Neuronal stem cell (in vitro differentiated cells): ENCODE data around the gene CD164L2.

Source experiments
- DNase-seq: peaks from one replicate; pipeline ENCODE4 v3.0.0-alpha.2; 2013; ENCODE audit warnings: low spot score
- H2AFZ ChIP-seq: one replicate; pipeline ENCODE4 v1.6.1; 2013; ENCODE audit warnings: mild to moderate bottlenecking, low read length, inconsistent platforms
- H2AK5ac ChIP-seq: 2 replicates; pipeline ENCODE4 v1.6.1; 2013; ENCODE audit warnings: low read depth, mild to moderate bottlenecking, inconsistent platforms, low read length, moderate library complexity, mixed read lengths
- H2BK120ac ChIP-seq: 2 replicates; pipeline ENCODE4 v1.6.1; 2013; ENCODE audit warnings: low read depth, mild to moderate bottlenecking, inconsistent platforms, low read length, moderate library complexity, mixed read lengths
- H2BK12ac ChIP-seq: one replicate; pipeline ENCODE4 v1.6.1; 2013; ENCODE audit warnings: low read length, inconsistent platforms
- H2BK15ac ChIP-seq: 2 replicates; pipeline ENCODE4 v1.6.1; 2013; ENCODE audit warnings: mild to moderate bottlenecking, low read length, inconsistent platforms, mixed read lengths
- H2BK5ac ChIP-seq: one replicate; pipeline ENCODE4 v1.6.1; 2013; ENCODE audit warnings: inconsistent platforms, mild to moderate bottlenecking, low read length, moderate library complexity
- H3K14ac ChIP-seq: one replicate; pipeline ENCODE4 v1.6.1; 2013; ENCODE audit warnings: low read length, inconsistent platforms
- H3K18ac ChIP-seq: 2 replicates; pipeline ENCODE4 v1.6.1; 2013; ENCODE audit warnings: low read length, inconsistent platforms
- H3K23ac ChIP-seq: 2 replicates; pipeline ENCODE4 v1.6.1; 2013; ENCODE audit warnings: low read depth, mild to moderate bottlenecking, mixed read lengths, low read length, inconsistent platforms; ENCODE audit not compliant: poor library complexity
- H3K27ac ChIP-seq: replicated peaks from 3 replicates; pipeline ENCODE4 v1.5.1; 2013; ENCODE audit warnings: low read length, inconsistent platforms
- H3K27me3 ChIP-seq, 3 experiments: 2 replicates each; pipeline ENCODE4 v1.6.1; 2013; ENCODE audit warnings: low read length in 3 of 3, mild to moderate bottlenecking in 2 of 3, inconsistent platforms in 1 of 3, low read depth in 1 of 3, mixed read lengths in 1 of 3, moderate library complexity in 1 of 3; ENCODE audit not compliant: control insufficient read depth in 3 of 3, insufficient read depth in 3 of 3
- H3K36me3 ChIP-seq, 2 donors: replicated peaks in 1 of 2; 2 replicates each; pipeline ENCODE4 v1.6.1; 2013; ENCODE audit warnings: low read length in 2 of 2; ENCODE audit not compliant: control insufficient read depth in 2 of 2, insufficient read depth in 2 of 2
- H3K4ac ChIP-seq: 2 replicates; pipeline ENCODE4 v1.6.1; 2013; ENCODE audit warnings: inconsistent platforms, mild to moderate bottlenecking, low read length, moderate library complexity
- H3K4me1 ChIP-seq, 2 donors: 1 replicate in 1 of 2; 2 replicates in 1 of 2; pipeline ENCODE4 v1.6.1; 2013; ENCODE audit warnings: low read length in 2 of 2, low read depth in 1 of 2; ENCODE audit not compliant: control insufficient read depth in 2 of 2, insufficient read depth in 1 of 2
- H3K4me2 ChIP-seq: one replicate; pipeline ENCODE4 v1.6.1; 2013; ENCODE audit warnings: mild to moderate bottlenecking, low read length, inconsistent platforms; ENCODE audit not compliant: insufficient read depth, poor library complexity, severe bottlenecking
- H3K4me3 ChIP-seq, 2 donors: 2 replicates each; pipeline ENCODE4 v1.5.1; 2013; ENCODE audit warnings: low read length in 2 of 2, mild to moderate bottlenecking in 2 of 2, inconsistent platforms in 1 of 2, moderate library complexity in 1 of 2
- H3K79me1 ChIP-seq: one replicate; pipeline ENCODE4 v1.6.1; 2013; ENCODE audit warnings: low read depth, mild to moderate bottlenecking, inconsistent platforms, low read length, moderate library complexity
- H3K9ac ChIP-seq: one replicate; pipeline ENCODE4 v1.6.1; 2013; ENCODE audit warnings: mild to moderate bottlenecking, low read depth, low read length, inconsistent platforms; ENCODE audit not compliant: poor library complexity
- H3K9me3 ChIP-seq, 2 donors: replicated peaks in 1 of 2; 2 replicates each; pipeline versions ENCODE3 to v1.6.1; 2013; ENCODE audit warnings: low read length in 2 of 2, mild to moderate bottlenecking in 2 of 2, inconsistent platforms in 1 of 2, low read depth in 1 of 2, mixed read lengths in 1 of 2, moderate library complexity in 1 of 2; ENCODE audit not compliant: control insufficient read depth in 2 of 2, insufficient read depth in 1 of 2
- H4K8ac ChIP-seq: one replicate; pipeline ENCODE4 v1.6.1; 2013; ENCODE audit warnings: low read depth, mild to moderate bottlenecking, inconsistent platforms, low read length, moderate library complexity
- H4K91ac ChIP-seq: one replicate; pipeline ENCODE4 v1.6.1; 2013; ENCODE audit warnings: low read length, low read depth, mild to moderate bottlenecking, inconsistent platforms; ENCODE audit not compliant: poor library complexity
- WGBS, 2 donors: extraction: QIAGEN DNeasy Blood & Tissue Kit; methylation state at CpG; one replicate each; pipeline ENCODE4 v1.1.7; 2013; ENCODE audit warnings: missing lambda C conversion rate in 2 of 2, mixed read lengths in 1 of 2; ENCODE audit not compliant: insufficient read length in 2 of 2, insufficient replicate concordance in 1 of 2; ENCODE audit errors: extremely low coverage in 2 of 2; 5-methylcytosine and 5-hydroxymethylcytosine counted together

CD164L2 gene

GRCh38 chr1:27349784-27350662 lies 33.1 kb downstream of the CD164L2 start:
- Histone ChIP-seq H3K27me3 (peaks cover 0 to 14% (median 5%) of the 10 kb centered on the region in 3 experiments), H2AFZ (peak overlapping the region; percentile 91), H3K4me3 (peak overlapping the region; percentile 24 to 78), H3K9me3 (peaks cover 0 to 4% of the 10 kb centered on the region in 2 donors), H2AK5ac (peak overlapping the region; percentile 93), H3K9ac (peak overlapping the region; percentile 85), H2BK15ac (peak overlapping the region; percentile 42), H3K4me2 (peak overlapping the region; percentile 75), H2BK120ac (peak overlapping the region; percentile 88), H3K23ac (peak overlapping the region; percentile 3), H3K14ac (no peak overlapping the region), H3K27ac (no peak overlapping the region), H4K8ac (peak overlapping the region; percentile 88), H2BK5ac (peak overlapping the region; percentile 42), H3K4ac (no peak overlapping the region), H3K18ac (peak overlapping the region; percentile 89), H3K79me1 (peaks cover 1% of the 10 kb centered on the region), H3K36me3 (peaks cover 2 to 6% of the 10 kb centered on the region in 2 donors), H2BK12ac (peak overlapping the region; percentile 46), H3K4me1 (peaks cover 12 to 19% of the 10 kb centered on the region in 2 donors), H4K91ac (peak overlapping the region; percentile 78)
- peak; percentile 60 for DNase-seq
- WGBS, 2 donors = no CpG with 5 or more reads among the region's 84 CpGs

- peak overlapping the region; percentile 75 for H3K4me2 ChIP-seq
- no peak overlapping the region for H2BK12ac ChIP-seq
- H3K36me3 ChIP-seq = peaks cover 3 to 5% of the 10 kb centered on the region in 2 donors
- H3K4me3 ChIP-seq = peak overlapping the region; percentile 25 to 78
- peaks cover 0 to 4% of the 10 kb centered on the region in 2 donors for H3K9me3 ChIP-seq
- H2BK120ac ChIP-seq = peak overlapping the region; percentile 13
- H2BK15ac ChIP-seq = peak overlapping the region; percentile 53
- peak overlapping the region; percentile 85 for H3K9ac ChIP-seq
- H2AFZ ChIP-seq = peak overlapping the region; percentile 91
- no peak overlapping the region for H3K4ac ChIP-seq
- peak overlapping the region; percentile 42 for H2BK5ac ChIP-seq
- DNase-seq = peak; percentile 56
- H2AK5ac ChIP-seq = peak overlapping the region; percentile 93
- H3K4me1 ChIP-seq = peaks cover 12 to 19% of the 10 kb centered on the region in 2 donors
- peaks cover 1% of the 10 kb centered on the region for H3K79me1 ChIP-seq
- no peak overlapping the region for H4K8ac ChIP-seq
- H3K27me3 ChIP-seq = peaks cover 0 to 14% (median 5%) of the 10 kb centered on the region in 3 experiments
- no peak overlapping the region for H3K27ac ChIP-seq
- H3K14ac ChIP-seq = peak overlapping the region; percentile 42
- WGBS, 2 donors = no CpG with 5 or more reads among the region's 51 CpGs
- H4K91ac ChIP-seq = no peak overlapping the region
- H3K23ac ChIP-seq = peak overlapping the region; percentile 29
- peak overlapping the region; percentile 89 for H3K18ac ChIP-seq
Observed at GRCh38 chr1:27348861-27349783, 34.0 kb downstream of the CD164L2 start.

- no CpG with 5 or more reads among the region's 14 CpGs for WGBS, 2 donors
- no peak for DNase-seq
- H3K4ac ChIP-seq = no peak overlapping the region
Observed at GRCh38 chr1:27346991-27347624, 36.0 kb downstream of the CD164L2 start.

More at GRCh38 chr1:27346991-27347624, 36.0 kb downstream of the CD164L2 start:
- Histone ChIP-seq H4K8ac (no peak overlapping the region), H2BK15ac (peak overlapping the region; percentile 68), H3K27me3 (peaks cover 0 to 14% (median 5%) of the 10 kb centered on the region in 3 experiments), H3K9ac (no peak overlapping the region), H3K4me2 (no peak overlapping the region), H2AFZ (no peak overlapping the region), H2BK12ac (no peak overlapping the region), H4K91ac (no peak overlapping the region), H3K79me1 (peaks cover 1% of the 10 kb centered on the region), H3K4me1 (peaks cover 28 to 32% of the 10 kb centered on the region in 2 donors), H2AK5ac (peak overlapping the region; percentile 88), H3K9me3 (peaks cover 0 to 4% of the 10 kb centered on the region in 2 donors), H3K27ac (no peak overlapping the region), H3K18ac (no peak overlapping the region), H2BK120ac (no peak overlapping the region), H2BK5ac (no peak overlapping the region), H3K14ac (no peak overlapping the region), H3K36me3 (peaks cover 0 to 3% of the 10 kb centered on the region in 2 donors), H3K4me3 (no peak overlapping the region), H3K23ac (peak overlapping the region; percentile 94)
